Fibroblast of the aortic adventitia (primary cell): ENCODE results near the gene DEFB121. TPM values are rescaled to one million over a fixed set of nuclear protein-coding genes. Genes with fewer than 3 reads are reported as not detected.

Experiments
- DNase-seq: peaks from one replicate; pipeline ENCODE4 v3.0.0-alpha.2; 2010; ENCODE audit warnings: low read depth
- H3K4me3 ChIP-seq: 2 replicates; pipeline ENCODE4 v1.5.1; 2011; ENCODE audit warnings: low read depth, mild to moderate bottlenecking, control low read depth, low read length, moderate library complexity
- CTCF ChIP-seq: IDR thresholded peaks from 2 replicates; pipeline ENCODE4 v1.5.1; 2011; ENCODE audit warnings: mild to moderate bottlenecking, low read length, control low read depth, inconsistent platforms; ENCODE audit not compliant: insufficient read depth
- total RNA-seq: library from RNA; depleted of rRNA; stranded (reverse); fragments of >200 nt; gene quantifications from 2 replicates; pipeline ENCODE4 v1.2.3, GENCODE V29; 2012; ENCODE audit warnings: low replicate concordance

DEFB121 gene
- total RNA-seq: not detected in 2 replicates

- TF ChIP-seq CTCF: no peak
- DNase-seq: no peak
- H3K4me3 ChIP-seq: no peak within 1 kb of the TSS
Observed at GRCh38 chr20:31406115-31406514, at the start of gene DEFB121. Gene DEFB121 (minus strand): TSS chr20:31406215. CDS start chr20:31406152, 63 bp downstream.

- no peak overlapping the region for H3K4me3 ChIP-seq
- no peak for TF ChIP-seq CTCF
- no peak for DNase-seq
Observed at GRCh38 chr20:31454361-31454760, 48.3 kb upstream of the DEFB121 start.

GRCh38 chr20:31452575-31452974 is 46.6 kb upstream of the DEFB121 start:
- no peak for TF ChIP-seq CTCF
- DNase-seq: no peak
- no peak overlapping the region for H3K4me3 ChIP-seq

GRCh38 chr20:31449511-31450414 is 43.7 kb upstream of the DEFB121 start:
- DNase-seq: no peak
- TF ChIP-seq CTCF: no peak
- no peak overlapping the region for H3K4me3 ChIP-seq

- no peak overlapping the region for H3K4me3 ChIP-seq
- no peak for DNase-seq
Observed at GRCh38 chr20:31446084-31446819, 40.2 kb upstream of the DEFB121 start.

More at GRCh38 chr20:31446084-31446819, 40.2 kb upstream of the DEFB121 start:
- no peak for TF ChIP-seq CTCF
